GM12875 (cell line): ENCODE measurements around the gene ZBTB48.

Source experiments
- H3K4me3 ChIP-seq: one replicate; pipeline ENCODE4 v1.5.1; 2011; ENCODE audit warnings: low read depth, low read length, control low read depth
- CTCF ChIP-seq: IDR thresholded peaks from 2 replicates; pipeline ENCODE4 v1.5.1; 2011; ENCODE audit warnings: low read depth, mild to moderate bottlenecking, control low read depth, inconsistent platforms, low read length, moderate library complexity, borderline replicate concordance; ENCODE audit not compliant: insufficient read depth

ZBTB48 gene

GRCh38 chr1:6637770-6638169 is 58.0 kb downstream of the ZBTB48 start:
- no peak for TF ChIP-seq CTCF
- no peak overlapping the region for H3K4me3 ChIP-seq

GRCh38 chr1:6638226-6638625 is 58.4 kb downstream of the ZBTB48 start:
- no peak for TF ChIP-seq CTCF
- H3K4me3 ChIP-seq, result no peak overlapping the region
